Left lung (tissue), 10 donors: Measurements from ENCODE around the gene MAML2. TPM values are rescaled to one million over a fixed set of nuclear protein-coding genes. Genes with fewer than 3 reads are reported as not detected.
A peak's percentile ranks its signal among the peaks of the same experiment; 100 is the strongest.

Experiments
- ATAC-seq: fragments of 200-7000 bp; cut with Tn5 transposase; one replicate; pipeline ENCODE4 v1.9.1; 2020; ENCODE audit warnings: moderate library complexity
- DNase-seq, 4 donors: peaks; one replicate each; pipeline ENCODE4 v3.0.0-alpha.2; 2013 to 2020
- H3K27ac ChIP-seq, 2 donors: fragments of 200-600 bp; sonication (generic) in 1 of 2; one replicate each; pipeline versions ENCODE4 v1.5.0 to v1.8.0; 2020 to 2021
- H3K27me3 ChIP-seq, 2 donors: fragments of 200-600 bp; sonication (generic) in 1 of 2; one replicate each; pipeline versions ENCODE4 v1.5.0 to v1.8.0; 2020 to 2021
- H3K36me3 ChIP-seq, 2 donors: fragments of 200-600 bp; sonication (generic) in 1 of 2; one replicate each; pipeline versions ENCODE4 v1.5.0 to v1.8.0; 2020 to 2021
- H3K4me1 ChIP-seq, 2 donors: fragments of 200-600 bp; one replicate each; pipeline ENCODE4 v1.8.0; 2021
- H3K4me3 ChIP-seq, 2 donors: fragments of 200-600 bp; sonication (generic) in 1 of 2; one replicate each; pipeline versions ENCODE4 v1.5.0 to v1.8.0; 2020 to 2021; ENCODE audit warnings: mild to moderate bottlenecking in 1 of 2
- H3K9me3 ChIP-seq, 2 donors: fragments of 200-600 bp; sonication (generic) in 1 of 2; one replicate each; pipeline versions ENCODE4 v1.5.0 to v1.8.0; 2020 to 2021
- intact Hi-C, 2 donors: fragments of 100-400 bp; cut with DNase I; formaldehyde crosslinking; loops; one replicate each; pipeline versions ENCODE4 v1.11.2 to v1.14.2; 2022
- polyA plus RNA-seq, 6 donors: library from polyadenylated mRNA; unstranded; fragments of 120-200 nt; gene quantifications; one replicate each; pipeline ENCODE4 v1.2.1, GENCODE V29; 2013; ENCODE audit not compliant: insufficient read length in 6 of 6
- total RNA-seq, 2 donors: library from RNA; stranded (reverse); fragmentation: NEBNext Ultra II Directional; extraction: Animal tissue kit (Norgen Biotek cat#: 25700); gene quantifications; one replicate each; pipeline ENCODE4 v1.2.1, GENCODE V29; 2021
- TF ChIP-seq, protein P1 (sequence below), 2 donors: fragments of 200-600 bp; sonication (generic) in 1 of 2; IDR thresholded peaks; one replicate each; pipeline versions ENCODE4 v1.5.0 to v1.8.0; 2021; ENCODE audit warnings: antibody characterized with exemption in 2 of 2
- donor health status: DM: no; HTN: yes; CAD: no.
- donor health status: DM: no; HTN: no; CAD: no.

Gene MAML2
- total and polyA plus RNA-seq, 8 donors, result 18.7 to 44.0 (median 36.6) TPM

DNA sequence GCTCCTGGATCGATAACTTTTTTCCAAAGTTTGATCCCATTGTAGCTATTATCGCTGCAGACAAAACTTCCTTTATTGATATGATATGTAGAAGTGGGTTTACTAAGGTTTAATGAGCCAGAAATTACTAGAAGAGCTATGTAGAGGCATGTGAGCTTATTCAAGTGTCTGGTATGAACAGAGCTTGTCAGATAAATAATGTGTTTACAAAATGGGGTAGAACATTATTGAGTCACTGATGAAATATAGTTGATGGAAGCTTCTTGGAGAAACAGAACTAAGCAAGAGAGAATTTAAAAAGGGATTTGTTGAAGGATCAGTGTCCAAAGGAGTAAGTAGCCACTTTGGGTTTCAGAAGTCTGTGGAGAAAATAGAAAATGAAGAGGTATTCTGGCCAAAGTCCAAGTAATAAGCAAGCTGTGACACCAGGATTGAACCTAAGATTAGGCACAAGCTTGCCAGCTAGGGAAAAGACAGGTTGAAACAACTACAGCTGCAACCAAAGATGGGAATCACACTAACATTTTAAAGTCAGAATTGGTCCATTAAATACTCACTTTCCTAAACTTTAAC, 104.3 kb downstream of the MAML2 start:
- DNase-seq, result no peak
- no peak for ATAC-seq
- TF ChIP-seq, protein P1, sequence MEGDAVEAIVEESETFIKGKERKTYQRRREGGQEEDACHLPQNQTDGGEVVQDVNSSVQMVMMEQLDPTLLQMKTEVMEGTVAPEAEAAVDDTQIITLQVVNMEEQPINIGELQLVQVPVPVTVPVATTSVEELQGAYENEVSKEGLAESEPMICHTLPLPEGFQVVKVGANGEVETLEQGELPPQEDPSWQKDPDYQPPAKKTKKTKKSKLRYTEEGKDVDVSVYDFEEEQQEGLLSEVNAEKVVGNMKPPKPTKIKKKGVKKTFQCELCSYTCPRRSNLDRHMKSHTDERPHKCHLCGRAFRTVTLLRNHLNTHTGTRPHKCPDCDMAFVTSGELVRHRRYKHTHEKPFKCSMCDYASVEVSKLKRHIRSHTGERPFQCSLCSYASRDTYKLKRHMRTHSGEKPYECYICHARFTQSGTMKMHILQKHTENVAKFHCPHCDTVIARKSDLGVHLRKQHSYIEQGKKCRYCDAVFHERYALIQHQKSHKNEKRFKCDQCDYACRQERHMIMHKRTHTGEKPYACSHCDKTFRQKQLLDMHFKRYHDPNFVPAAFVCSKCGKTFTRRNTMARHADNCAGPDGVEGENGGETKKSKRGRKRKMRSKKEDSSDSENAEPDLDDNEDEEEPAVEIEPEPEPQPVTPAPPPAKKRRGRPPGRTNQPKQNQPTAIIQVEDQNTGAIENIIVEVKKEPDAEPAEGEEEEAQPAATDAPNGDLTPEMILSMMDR (IDR thresholded peaks at IDR 0.05), result no peak

DNA sequence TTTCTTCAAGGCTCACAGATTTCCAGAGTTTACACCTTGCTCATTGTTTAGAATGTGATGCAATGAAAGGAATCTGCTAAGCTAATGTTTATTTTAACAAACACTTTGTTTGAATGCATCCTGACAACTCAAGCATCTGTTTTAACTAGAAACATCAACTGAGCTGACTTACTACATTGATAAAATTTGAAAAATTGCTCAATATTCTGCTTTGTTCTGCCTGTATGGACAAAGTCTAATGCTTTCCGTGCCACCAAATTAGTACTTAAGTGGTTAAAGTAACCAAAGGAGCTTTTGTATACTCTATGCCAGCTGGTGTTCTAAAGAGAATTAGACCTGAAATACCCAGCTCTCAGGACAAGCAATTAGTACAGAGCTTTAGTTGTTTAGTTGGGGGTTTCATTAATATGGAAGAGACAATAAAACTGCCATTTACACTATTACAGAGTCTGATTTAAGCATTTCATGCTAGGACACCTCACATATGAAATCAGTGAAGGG, 105.2 kb downstream of the MAML2 start:
- Histone ChIP-seq H3K4me3 (no peak overlapping the region), H3K4me1 (peaks cover 23 to 47% of the 10 kb centered on the region in 2 donors), H3K27me3 (no peaks in the 10 kb centered on the region), H3K27ac (peak overlapping the region; percentile 23 to 51), H3K9me3 (no peaks in the 10 kb centered on the region), H3K36me3 (no peaks in the 10 kb centered on the region)
- DNase-seq, result no peak
- intact Hi-C loops, result no loop called here
- TF ChIP-seq, protein P1 (IDR thresholded peaks at IDR 0.05), result no peak
- no peak for ATAC-seq

More for the DNA sequence above, 104.3 kb downstream of the MAML2 start:
- Histone ChIP-seq H3K27ac (peak overlapping the region; percentile 23 to 51), H3K36me3 (no peaks in the 10 kb centered on the region), H3K4me3 (no peak overlapping the region), H3K9me3 (no peaks in the 10 kb centered on the region), H3K4me1 (peaks cover 25 to 52% of the 10 kb centered on the region in 2 donors), H3K27me3 (no peaks in the 10 kb centered on the region)
- intact Hi-C loops, result no loop called here

DNA sequence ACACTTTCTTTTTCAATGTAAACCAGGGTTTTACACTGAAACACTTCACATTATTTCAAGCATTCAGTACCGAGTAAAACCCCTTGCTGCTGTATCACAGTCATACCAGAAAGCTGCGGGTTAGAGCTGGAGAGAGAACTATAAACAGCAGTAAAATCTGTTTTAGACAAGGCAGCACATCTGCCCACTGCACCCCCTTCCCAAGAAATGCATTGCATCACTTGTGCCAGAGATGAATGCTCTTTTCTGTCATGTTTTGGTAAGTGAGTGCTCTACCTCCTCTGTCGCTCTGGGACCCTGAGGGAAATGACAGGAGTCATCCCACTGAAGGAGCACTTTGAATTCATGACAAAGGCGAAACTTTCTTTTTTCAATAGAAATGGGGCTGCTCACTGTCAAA, 107.2 kb downstream of the MAML2 start:
- no peaks in the 10 kb centered on the region for H3K9me3 ChIP-seq
- no peak overlapping the region for H3K4me3 ChIP-seq
- intact Hi-C loops, result no loop called here
- H3K27ac ChIP-seq, result peak overlapping the region in 1 of 2 donors; percentile 31
- no peaks in the 10 kb centered on the region for H3K36me3 ChIP-seq
- TF ChIP-seq, protein P1 (IDR thresholded peaks at IDR 0.05), result no peak
- peaks cover 11 to 48% of the 10 kb centered on the region in 2 donors for H3K4me1 ChIP-seq
- ATAC-seq (peak; percentile 44), DNase-seq (peak in 1 of 4 donors; percentile 55)
- H3K27me3 ChIP-seq, result no peaks in the 10 kb centered on the region

DNA sequence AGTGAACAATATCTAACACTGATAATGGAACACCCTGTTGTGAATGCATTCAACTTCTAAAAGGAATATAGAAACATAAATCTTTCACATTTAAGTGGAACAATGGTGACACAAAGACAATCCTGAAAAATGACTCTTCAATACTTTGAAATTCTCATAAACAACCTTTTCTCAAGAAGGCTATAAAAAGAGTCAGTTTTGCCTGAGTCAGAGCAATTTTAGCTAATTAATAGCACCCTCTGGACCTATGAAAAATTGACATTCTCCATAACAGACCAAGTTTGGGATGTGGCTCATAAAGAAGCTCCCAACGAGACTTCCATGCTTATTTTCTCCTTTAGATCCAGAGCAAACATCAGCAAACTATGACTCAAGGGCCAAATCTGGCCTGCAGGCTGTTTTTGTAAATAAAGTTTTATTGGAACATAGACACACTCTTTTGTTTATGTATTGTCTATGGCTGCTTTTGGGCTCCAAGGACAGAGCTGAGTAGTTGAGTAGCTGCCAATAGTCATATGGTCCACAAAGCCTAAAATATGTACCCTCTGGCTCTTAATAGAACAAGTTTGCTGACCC, 108.0 kb downstream of the MAML2 start:
- TF ChIP-seq, protein P1 (IDR thresholded peaks at IDR 0.05), result no peak
- ATAC-seq, result no peak
- peaks cover 11 to 54% of the 10 kb centered on the region in 2 donors for H3K4me1 ChIP-seq
- no peak for DNase-seq
- no peaks in the 10 kb centered on the region for H3K36me3 ChIP-seq
- H3K27ac ChIP-seq, result peak overlapping the region in 1 of 2 donors; percentile 31
- no peaks in the 10 kb centered on the region for H3K9me3 ChIP-seq
- no peaks in the 10 kb centered on the region for H3K27me3 ChIP-seq
- intact Hi-C loops, result no loop called here
- no peak overlapping the region for H3K4me3 ChIP-seq

DNA sequence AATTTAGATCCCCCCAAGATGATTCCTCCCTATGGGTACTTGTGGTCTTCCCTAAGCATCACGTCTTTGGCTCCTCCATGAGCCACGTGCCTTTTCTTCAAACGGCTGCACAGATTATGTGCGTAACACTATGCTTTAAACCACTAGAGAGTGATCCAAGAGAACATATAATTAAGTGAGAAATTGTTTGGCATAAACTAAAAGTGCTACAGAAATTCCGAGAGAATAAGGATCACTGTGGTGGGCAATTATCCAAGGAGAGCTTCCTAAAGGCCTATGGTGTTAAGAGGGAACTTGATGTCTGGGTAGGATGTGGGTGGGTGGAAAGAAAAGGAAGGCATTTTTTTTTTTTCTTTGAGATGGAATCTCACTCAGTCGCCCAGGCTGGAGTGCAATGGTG, 110.9 kb downstream of the MAML2 start:
- Histone ChIP-seq H3K36me3 (no peaks in the 10 kb centered on the region), H3K9me3 (no peaks in the 10 kb centered on the region), H3K4me3 (no peak overlapping the region), H3K27ac (peak overlapping the region in 1 of 2 donors; percentile 80), H3K27me3 (no peaks in the 10 kb centered on the region), H3K4me1 (peaks cover 11 to 66% of the 10 kb centered on the region in 2 donors)
- intact Hi-C loops, result no loop called here
- DNase-seq (peak in 1 of 4 donors; percentile 38), ATAC-seq (no peak)
- TF ChIP-seq, protein P1 (IDR thresholded peaks at IDR 0.05), result no peak
